LNCaP clone FGC (cell line): Measurements from ENCODE around the gene HDAC9.

Source experiments
- DNase-seq: peaks from one replicate; pipeline ENCODE4 v3.0.0-alpha.2; 2011; ENCODE audit warnings: low read depth
- H3K4me3 ChIP-seq: 2 replicates; pipeline ENCODE4 v1.5.1; 2011; ENCODE audit warnings: mild to moderate bottlenecking, low read depth, low read length, control low read depth
- TF ChIP-seq, protein P1 (sequence below): IDR thresholded peaks from 2 replicates; pipeline ENCODE4 v1.5.1; 2012; ENCODE audit warnings: mild to moderate bottlenecking; ENCODE audit not compliant: control insufficient read depth, insufficient read depth; ENCODE audit errors: extremely low read depth

The HDAC9 gene

DNA sequence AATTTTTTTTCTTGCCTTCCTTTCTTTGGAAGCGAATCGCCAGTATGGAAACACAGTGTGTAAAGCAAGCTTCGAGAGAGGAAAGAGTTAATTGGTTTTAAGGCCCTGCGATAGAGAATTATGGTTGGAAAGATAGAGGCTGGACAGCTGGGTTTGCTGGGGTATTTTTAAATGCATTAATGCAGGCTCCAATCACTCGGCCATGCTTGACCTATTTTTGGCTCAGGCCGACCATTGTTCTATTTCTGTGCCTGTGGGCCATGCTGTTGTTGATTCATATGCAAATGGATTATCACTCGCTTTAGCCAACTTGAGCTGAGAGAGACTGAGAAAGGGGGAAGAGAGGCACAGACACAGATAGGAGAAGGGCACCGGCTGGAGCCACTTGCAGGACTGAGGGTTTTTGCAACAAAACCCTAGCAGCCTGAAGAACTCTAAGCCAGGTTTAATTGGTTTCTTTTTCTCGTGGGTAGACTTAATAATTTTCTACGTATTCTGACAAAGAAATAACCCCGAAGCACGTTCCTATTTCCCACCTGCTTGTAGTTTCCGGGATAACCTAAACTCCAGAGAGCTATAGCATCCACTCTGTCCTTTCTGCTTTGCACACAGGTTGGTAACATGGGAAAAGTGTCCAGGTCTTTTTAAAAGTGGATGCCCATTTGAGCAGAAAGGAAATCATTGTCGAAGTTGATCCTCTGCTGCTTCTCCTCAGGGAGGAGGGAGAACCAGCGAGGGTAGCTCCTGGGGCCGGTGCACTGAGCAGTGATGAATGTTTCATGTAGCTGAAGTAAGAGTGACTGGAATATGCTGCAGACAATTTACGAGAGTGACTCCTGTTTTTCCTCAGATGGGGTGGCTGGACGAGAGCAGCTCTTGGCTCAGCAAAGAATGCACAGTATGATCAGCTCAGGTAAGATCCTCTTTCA, at the start of gene HDAC9:
HDAC9 (plus strand) TSS at position 338 of the 929 bp plus-strand sequence; CDS start at position 892, 554 bp downstream.
- no peak within 1 kb of the TSS for H3K4me3 ChIP-seq
- TF ChIP-seq, protein P1, sequence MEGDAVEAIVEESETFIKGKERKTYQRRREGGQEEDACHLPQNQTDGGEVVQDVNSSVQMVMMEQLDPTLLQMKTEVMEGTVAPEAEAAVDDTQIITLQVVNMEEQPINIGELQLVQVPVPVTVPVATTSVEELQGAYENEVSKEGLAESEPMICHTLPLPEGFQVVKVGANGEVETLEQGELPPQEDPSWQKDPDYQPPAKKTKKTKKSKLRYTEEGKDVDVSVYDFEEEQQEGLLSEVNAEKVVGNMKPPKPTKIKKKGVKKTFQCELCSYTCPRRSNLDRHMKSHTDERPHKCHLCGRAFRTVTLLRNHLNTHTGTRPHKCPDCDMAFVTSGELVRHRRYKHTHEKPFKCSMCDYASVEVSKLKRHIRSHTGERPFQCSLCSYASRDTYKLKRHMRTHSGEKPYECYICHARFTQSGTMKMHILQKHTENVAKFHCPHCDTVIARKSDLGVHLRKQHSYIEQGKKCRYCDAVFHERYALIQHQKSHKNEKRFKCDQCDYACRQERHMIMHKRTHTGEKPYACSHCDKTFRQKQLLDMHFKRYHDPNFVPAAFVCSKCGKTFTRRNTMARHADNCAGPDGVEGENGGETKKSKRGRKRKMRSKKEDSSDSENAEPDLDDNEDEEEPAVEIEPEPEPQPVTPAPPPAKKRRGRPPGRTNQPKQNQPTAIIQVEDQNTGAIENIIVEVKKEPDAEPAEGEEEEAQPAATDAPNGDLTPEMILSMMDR, result no peak
- DNase-seq, result no peak

DNA sequence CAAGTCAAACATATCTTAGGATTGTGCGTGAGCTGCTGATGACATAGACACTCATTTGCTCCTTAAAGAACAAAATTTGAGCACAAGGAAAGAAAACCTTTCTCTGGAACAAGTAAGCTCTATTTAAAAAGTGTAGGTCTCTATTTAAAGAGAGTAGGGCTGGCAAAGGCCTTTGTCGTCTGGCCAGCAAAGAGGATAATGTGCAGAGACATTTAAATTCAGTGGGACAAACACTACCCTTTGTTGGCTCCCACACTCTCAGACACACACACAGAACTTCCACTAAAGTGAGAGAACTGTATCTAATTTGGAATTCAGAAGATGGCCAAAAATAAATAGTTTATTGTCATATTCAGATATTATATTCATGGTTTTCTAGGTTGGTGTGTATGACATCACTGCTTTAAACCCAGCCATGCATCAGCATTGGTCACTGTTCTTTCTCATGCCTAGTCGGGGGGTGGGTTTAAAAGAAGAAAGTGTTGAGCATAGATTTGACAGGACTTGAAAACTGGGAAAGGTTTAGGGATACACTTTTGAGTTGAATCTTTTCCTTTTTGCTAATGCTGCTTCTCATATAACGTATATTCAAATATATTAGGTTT, 49.5 kb upstream of the HDAC9 start:
- no peak for DNase-seq
- TF ChIP-seq, protein P1, result no peak

DNA sequence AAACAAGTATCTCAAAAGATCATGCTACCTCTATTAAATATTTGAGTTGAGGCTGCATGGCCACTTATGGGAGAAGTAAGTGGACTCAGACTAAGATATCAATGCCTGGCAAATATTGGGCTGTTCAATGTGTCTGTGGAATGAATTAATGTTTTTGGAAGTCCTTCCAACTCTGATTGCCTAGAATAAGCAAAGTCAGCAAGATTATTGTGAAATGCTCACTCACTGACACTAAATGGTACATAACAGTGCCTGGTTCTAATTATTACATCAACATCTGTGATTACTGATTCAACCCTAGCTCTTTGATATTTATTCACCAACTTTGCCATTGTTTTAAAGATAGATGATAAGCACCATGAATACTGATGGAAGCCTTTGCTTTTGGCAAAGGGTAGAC, 45.5 kb upstream of the HDAC9 start:
- no peak for DNase-seq
- no peak overlapping the region for H3K4me3 ChIP-seq
- TF ChIP-seq, protein P1, result no peak

More for the DNA sequence above, 49.5 kb upstream of the HDAC9 start:
- H3K4me3 ChIP-seq, result no peak overlapping the region

GRCh38 chr7:18455606-18456005, 39.9 kb upstream of the HDAC9 start:
- H3K4me3 ChIP-seq, result no peak overlapping the region
- no peak for DNase-seq
- TF ChIP-seq, protein P1, result no peak

DNA sequence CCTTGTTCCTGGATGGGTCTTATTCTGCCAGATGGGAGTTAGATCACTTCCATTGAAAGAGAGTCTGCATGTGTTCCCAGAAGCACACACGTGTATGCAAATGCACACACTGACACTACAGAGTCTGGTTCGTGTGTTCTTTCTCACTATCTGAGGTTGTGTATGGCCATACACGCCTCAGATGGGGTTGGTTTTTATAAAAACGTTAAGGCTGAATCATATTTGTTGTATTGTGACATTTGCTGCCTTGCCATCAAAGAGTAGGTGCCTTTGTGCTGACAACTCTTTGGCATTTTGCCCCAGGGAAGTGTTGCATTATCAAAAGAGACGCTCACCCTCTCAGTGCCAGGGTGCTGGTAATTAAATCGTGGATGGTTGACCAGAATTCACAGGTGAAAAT, 37.7 kb upstream of the HDAC9 start:
- no peak for DNase-seq
- TF ChIP-seq, protein P1, result no peak
- no peak overlapping the region for H3K4me3 ChIP-seq

DNA sequence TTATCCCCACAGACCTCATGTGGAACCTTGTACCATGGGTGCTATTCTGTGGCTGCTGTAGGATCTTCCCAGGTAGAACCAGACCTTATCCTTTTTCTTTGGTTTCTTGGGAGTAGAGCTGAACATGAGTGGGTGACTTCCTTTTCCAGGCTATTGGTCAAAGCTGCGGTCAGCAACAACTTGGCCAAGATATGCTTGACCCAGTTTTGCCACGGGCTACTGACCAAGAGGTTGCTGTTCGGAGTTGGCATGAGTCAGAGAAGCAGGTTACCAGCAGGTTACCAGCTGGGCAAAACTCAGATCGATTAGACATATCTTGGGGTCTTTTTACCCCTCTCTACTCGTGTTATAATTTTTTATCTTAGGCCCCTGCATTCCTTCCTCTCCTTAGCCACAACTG, 36.7 kb upstream of the HDAC9 start:
- TF ChIP-seq, protein P1, result no peak
- DNase-seq, result no peak
- H3K4me3 ChIP-seq, result no peak overlapping the region
